Measurements from ENCODE around the gene ADAM8. TPM values are rescaled to one million over a fixed set of nuclear protein-coding genes. Genes with fewer than 3 reads are reported as not detected.
A peak's percentile ranks its signal among the peaks of the same experiment; 100 is the strongest.

The ADAM8 gene
- total RNA-seq, 1 donor from 2014 or later: 35.3 TPM

GRCh38 chr10:133281628-133282372, 5.1 kb upstream of the ADAM8 start:
- DNase-seq (ENCODE audit: low spot score): no peak

- no peak for DNase-seq (ENCODE audit: low spot score)
Observed at GRCh38 chr10:133281084-133281483, 4.4 kb upstream of the ADAM8 start.

GRCh38 chr10:133280391-133281059, 3.9 kb upstream of the ADAM8 start:
- DNase-seq (ENCODE audit: low spot score): no peak

GRCh38 chr10:133279326-133280226, 2.9 kb upstream of the ADAM8 start:
- DNase-seq (ENCODE audit: low spot score): no peak

- peak; percentile 89 for DNase-seq (ENCODE audit: low spot score)
Observed at GRCh38 chr10:133278577-133279265, 2.1 kb upstream of the ADAM8 start.

GRCh38 chr10:133277993-133278576, 1.4 kb upstream of the ADAM8 start:
- DNase-seq (ENCODE audit: low spot score): no peak

- no peak for DNase-seq (ENCODE audit: low spot score)
Observed at GRCh38 chr10:133277277-133277992, 767 bp upstream of the ADAM8 start.

GRCh38 chr10:133276100-133276434, 601 bp downstream of the ADAM8 start:
- no peak for DNase-seq (ENCODE audit: low spot score)

- no peak for DNase-seq (ENCODE audit: low spot score)
Observed at GRCh38 chr10:133275684-133276092, 980 bp downstream of the ADAM8 start.

GRCh38 chr10:133274751-133275683, 1.7 kb downstream of the ADAM8 start:
- peak; percentile 58 for DNase-seq (ENCODE audit: low spot score)

- no peak for DNase-seq (ENCODE audit: low spot score)
Observed at GRCh38 chr10:133273534-133274143, 3.0 kb downstream of the ADAM8 start.

GRCh38 chr10:133272964-133273420, 3.7 kb downstream of the ADAM8 start:
- no peak for DNase-seq (ENCODE audit: low spot score)

- no peak for DNase-seq (ENCODE audit: low spot score)
Observed at GRCh38 chr10:133272301-133272963, 4.2 kb downstream of the ADAM8 start.

- no peak for DNase-seq (ENCODE audit: low spot score)
Observed at GRCh38 chr10:133271521-133272300, 5.0 kb downstream of the ADAM8 start.

- no peak for DNase-seq (ENCODE audit: low spot score)
Observed at GRCh38 chr10:133270773-133271297, 5.8 kb downstream of the ADAM8 start.

- DNase-seq (ENCODE audit: low spot score): no peak
Observed at GRCh38 chr10:133270204-133270603, 6.5 kb downstream of the ADAM8 start.

GRCh38 chr10:133269367-133269766, 7.3 kb downstream of the ADAM8 start:
- DNase-seq (ENCODE audit: low spot score): no peak

Measured in ureter (tissue), 1 donor.